Neural cell (in vitro differentiated cells): ENCODE results near the gene KIAA1614.

Experiments used
- EP300 ChIP-seq: fragments of 450-650 bp; conservative IDR thresholded peaks from 2 replicates; pipeline ENCODE4 v1.6.1; 2014; ENCODE audit warnings: antibody characterized with exemption, mild to moderate bottlenecking, moderate library complexity; ENCODE audit not compliant: poor library complexity, severe bottlenecking
- EZH2 ChIP-seq: fragments of 200-600, 300-800 bp; shearing (Covaris generic), sonication (generic); IDR thresholded peaks from 2 replicates; pipeline ENCODE4 v1.6.1; 2014; ENCODE audit warnings: antibody characterized with exemption, low read length, borderline replicate concordance, mild to moderate bottlenecking; ENCODE audit not compliant: insufficient read depth, poor library complexity, severe bottlenecking
- POLR2AphosphoS5 ChIP-seq: IDR thresholded peaks from 2 replicates; pipeline ENCODE4 v1.6.1; 2012
- RAD21 ChIP-seq: fragments of 450-650 bp; conservative IDR thresholded peaks from 2 replicates; pipeline ENCODE4 v1.6.1; 2014; ENCODE audit warnings: antibody characterized with exemption, mild to moderate bottlenecking, moderate library complexity
- SMC3 ChIP-seq: fragments of 450-650 bp; conservative IDR thresholded peaks from 2 replicates; pipeline ENCODE4 v1.6.1; 2014; ENCODE audit warnings: antibody characterized with exemption, mild to moderate bottlenecking, moderate library complexity; ENCODE audit not compliant: poor library complexity
- TAF1 ChIP-seq: IDR thresholded peaks from 2 replicates; pipeline ENCODE4 v1.6.1; 2012; ENCODE audit warnings: low read depth
- TF ChIP-seq, protein P1 (sequence below): fragments of 450-650 bp; IDR thresholded peaks from 2 replicates; pipeline ENCODE4 v1.5.1; 2014; ENCODE audit warnings: antibody characterized with exemption, mild to moderate bottlenecking, moderate library complexity; ENCODE audit not compliant: poor library complexity, severe bottlenecking
- TF ChIP-seq, protein P2 (sequence below): IDR thresholded peaks from 2 replicates; pipeline ENCODE4 v1.6.1; 2012; ENCODE audit warnings: borderline replicate concordance

DNA sequence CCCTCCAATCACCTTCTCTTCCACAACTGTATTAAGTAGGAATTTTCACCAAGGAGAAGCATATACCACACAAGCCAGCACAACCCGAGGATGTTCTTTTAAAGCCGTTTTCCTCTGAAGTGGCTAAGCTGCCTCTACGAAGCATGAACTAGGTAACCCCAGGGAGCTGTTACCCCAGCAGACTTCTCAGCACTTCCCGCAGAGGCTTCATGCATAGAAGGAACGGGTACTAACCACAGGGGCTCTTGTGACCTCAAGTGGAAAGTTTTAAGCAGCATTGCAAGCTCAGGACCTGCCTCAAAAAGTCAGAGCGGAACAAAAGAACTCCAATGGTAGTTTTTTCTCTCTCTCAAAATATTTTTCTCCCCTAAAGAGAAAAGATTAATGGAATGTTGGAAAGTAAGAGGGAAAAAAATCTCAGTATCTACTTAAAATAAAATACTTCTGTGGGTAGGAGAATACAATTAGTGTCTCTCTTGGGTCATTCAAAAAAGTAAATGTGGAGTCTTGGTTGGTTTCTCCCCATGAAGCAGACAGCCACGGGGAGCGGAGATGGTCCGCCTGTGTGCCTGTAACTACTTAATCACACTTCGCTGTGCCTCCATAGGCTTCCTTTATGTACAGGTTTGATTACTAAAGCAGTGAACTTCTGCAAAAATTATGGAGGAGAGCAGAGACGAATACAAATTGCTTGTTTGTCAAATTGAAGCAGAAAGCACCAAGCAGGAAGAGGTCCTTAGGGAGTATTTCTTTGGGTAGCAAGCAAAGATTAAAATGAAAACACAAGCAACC is 69.1 kb downstream of the KIAA1614 start:
- TF ChIP-seq, protein P1, sequence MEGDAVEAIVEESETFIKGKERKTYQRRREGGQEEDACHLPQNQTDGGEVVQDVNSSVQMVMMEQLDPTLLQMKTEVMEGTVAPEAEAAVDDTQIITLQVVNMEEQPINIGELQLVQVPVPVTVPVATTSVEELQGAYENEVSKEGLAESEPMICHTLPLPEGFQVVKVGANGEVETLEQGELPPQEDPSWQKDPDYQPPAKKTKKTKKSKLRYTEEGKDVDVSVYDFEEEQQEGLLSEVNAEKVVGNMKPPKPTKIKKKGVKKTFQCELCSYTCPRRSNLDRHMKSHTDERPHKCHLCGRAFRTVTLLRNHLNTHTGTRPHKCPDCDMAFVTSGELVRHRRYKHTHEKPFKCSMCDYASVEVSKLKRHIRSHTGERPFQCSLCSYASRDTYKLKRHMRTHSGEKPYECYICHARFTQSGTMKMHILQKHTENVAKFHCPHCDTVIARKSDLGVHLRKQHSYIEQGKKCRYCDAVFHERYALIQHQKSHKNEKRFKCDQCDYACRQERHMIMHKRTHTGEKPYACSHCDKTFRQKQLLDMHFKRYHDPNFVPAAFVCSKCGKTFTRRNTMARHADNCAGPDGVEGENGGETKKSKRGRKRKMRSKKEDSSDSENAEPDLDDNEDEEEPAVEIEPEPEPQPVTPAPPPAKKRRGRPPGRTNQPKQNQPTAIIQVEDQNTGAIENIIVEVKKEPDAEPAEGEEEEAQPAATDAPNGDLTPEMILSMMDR, result no peak
- TF ChIP-seq RAD21, result no peak
- TF ChIP-seq, protein P2, sequence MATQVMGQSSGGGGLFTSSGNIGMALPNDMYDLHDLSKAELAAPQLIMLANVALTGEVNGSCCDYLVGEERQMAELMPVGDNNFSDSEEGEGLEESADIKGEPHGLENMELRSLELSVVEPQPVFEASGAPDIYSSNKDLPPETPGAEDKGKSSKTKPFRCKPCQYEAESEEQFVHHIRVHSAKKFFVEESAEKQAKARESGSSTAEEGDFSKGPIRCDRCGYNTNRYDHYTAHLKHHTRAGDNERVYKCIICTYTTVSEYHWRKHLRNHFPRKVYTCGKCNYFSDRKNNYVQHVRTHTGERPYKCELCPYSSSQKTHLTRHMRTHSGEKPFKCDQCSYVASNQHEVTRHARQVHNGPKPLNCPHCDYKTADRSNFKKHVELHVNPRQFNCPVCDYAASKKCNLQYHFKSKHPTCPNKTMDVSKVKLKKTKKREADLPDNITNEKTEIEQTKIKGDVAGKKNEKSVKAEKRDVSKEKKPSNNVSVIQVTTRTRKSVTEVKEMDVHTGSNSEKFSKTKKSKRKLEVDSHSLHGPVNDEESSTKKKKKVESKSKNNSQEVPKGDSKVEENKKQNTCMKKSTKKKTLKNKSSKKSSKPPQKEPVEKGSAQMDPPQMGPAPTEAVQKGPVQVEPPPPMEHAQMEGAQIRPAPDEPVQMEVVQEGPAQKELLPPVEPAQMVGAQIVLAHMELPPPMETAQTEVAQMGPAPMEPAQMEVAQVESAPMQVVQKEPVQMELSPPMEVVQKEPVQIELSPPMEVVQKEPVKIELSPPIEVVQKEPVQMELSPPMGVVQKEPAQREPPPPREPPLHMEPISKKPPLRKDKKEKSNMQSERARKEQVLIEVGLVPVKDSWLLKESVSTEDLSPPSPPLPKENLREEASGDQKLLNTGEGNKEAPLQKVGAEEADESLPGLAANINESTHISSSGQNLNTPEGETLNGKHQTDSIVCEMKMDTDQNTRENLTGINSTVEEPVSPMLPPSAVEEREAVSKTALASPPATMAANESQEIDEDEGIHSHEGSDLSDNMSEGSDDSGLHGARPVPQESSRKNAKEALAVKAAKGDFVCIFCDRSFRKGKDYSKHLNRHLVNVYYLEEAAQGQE, result no peak
- no peak for TF ChIP-seq TAF1
- no peak for TF ChIP-seq EZH2
- TF ChIP-seq POLR2AphosphoS5, result no peak
- TF ChIP-seq EP300, result no peak
- no peak for TF ChIP-seq SMC3
